Measurements from ENCODE around the gene CALML3.

The CALML3 gene

DNA sequence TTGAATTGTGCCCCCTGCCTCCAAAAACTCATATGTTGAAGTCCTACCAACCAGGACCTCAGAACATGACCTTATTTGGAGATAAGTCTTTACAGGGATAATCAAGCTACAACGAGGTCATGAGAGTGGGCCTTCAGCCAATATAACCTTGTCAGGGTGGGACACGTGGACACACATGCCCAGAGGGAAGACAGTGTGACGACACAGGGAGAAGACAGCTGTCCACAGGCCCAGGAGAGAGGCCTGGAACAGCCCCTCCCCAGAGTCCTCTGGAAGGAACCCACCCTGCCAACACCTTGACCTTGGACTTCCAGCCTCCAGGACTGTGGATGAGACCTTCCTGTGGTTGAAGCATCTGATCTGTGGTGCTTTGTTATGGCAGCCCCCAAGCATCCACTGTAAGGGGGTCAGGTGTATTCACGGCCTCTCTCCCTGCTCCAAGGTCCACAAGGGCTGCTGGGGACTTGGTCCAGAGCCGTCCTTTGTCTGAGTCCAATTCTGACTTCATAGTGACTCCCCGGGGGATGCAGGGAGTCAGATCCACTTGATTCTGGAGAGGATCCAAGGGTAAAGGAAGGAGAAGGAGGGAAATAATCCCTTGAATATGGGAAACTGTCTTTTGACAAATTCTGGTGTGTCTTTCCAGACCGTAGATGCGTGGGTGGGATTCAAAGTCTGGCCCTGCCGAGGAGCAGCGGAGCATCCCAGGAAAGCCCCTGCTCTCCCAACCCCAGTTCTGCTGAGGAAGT, 7.0 kb downstream of the CALML3 start:
- no peak overlapping the region for H3K27ac ChIP-seq (ENCODE audit: low read length)
- no peaks in the 10 kb centered on the region for H3K9me3 ChIP-seq (ENCODE audit: control insufficient read depth, low read depth, low read length)
- no peak overlapping the region for H3K4me3 ChIP-seq (ENCODE audit: low read length)
- H3K9ac ChIP-seq (ENCODE audit: low read length), result no peak overlapping the region
- no peaks in the 10 kb centered on the region for H3K36me3 ChIP-seq (ENCODE audit: control insufficient read depth, low read depth, low read length)
- H3K27me3 ChIP-seq (ENCODE audit: control insufficient read depth, insufficient read depth, low read length), result no peaks in the 10 kb centered on the region
- no peaks in the 10 kb centered on the region for H3K4me1 ChIP-seq (ENCODE audit: control insufficient read depth, low read depth, low read length)

DNA sequence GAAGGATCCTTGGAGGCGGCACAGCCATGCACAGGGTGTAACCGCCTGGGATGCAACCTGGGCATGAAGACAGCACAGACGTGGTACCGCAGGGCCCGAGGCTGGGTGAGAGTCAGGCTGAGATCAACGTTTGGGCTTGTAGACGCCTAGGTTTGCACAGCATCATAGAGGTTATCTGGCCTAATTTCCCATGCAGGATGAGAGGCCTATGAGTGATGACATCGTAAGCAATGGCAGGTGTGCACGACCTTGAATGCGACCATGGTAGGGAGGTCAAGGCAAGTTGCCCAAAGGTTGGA, 7.5 kb downstream of the CALML3 start:
- Histone ChIP-seq H3K27ac (ENCODE audit: low read length) (no peak overlapping the region), H3K9me3 (ENCODE audit: control insufficient read depth, low read depth, low read length) (no peaks in the 10 kb centered on the region), H3K9ac (ENCODE audit: low read length) (no peak overlapping the region), H3K27me3 (ENCODE audit: control insufficient read depth, insufficient read depth, low read length) (no peaks in the 10 kb centered on the region), H3K4me1 (ENCODE audit: control insufficient read depth, low read depth, low read length) (no peaks in the 10 kb centered on the region), H3K36me3 (ENCODE audit: control insufficient read depth, low read depth, low read length) (no peaks in the 10 kb centered on the region), H3K4me3 (ENCODE audit: low read length) (no peak overlapping the region)

DNA sequence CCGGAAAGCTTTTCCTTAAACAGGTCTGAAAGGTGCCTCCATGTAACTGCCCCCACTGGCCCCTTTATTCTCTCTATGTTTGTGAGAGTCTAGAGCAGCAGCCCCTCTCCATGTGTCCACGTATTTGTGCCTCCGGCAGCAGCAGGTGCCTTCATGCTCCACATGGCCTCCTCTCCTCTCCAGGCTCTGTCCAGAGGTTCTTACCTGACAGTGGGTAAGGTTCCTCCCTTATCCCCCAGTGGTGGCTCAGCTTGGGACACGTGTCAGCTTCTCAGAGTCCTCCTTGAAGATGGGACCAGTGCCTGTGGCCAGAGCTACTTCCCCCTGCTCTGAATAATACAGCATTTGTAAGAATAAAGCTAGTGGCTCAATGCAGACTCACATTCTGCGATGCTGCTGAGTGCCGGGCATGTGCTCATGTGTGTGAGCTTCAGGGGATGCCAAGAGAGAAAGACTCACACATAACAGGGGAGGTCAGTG, 7.9 kb downstream of the CALML3 start:
- H3K27me3 ChIP-seq (ENCODE audit: control insufficient read depth, insufficient read depth, low read length), result no peaks in the 10 kb centered on the region
- H3K9me3 ChIP-seq (ENCODE audit: control insufficient read depth, low read depth, low read length), result no peaks in the 10 kb centered on the region
- H3K36me3 ChIP-seq (ENCODE audit: control insufficient read depth, low read depth, low read length), result no peaks in the 10 kb centered on the region
- no peak overlapping the region for H3K9ac ChIP-seq (ENCODE audit: low read length)
- no peak overlapping the region for H3K4me3 ChIP-seq (ENCODE audit: low read length)
- H3K27ac ChIP-seq (ENCODE audit: low read length), result no peak overlapping the region
- no peaks in the 10 kb centered on the region for H3K4me1 ChIP-seq (ENCODE audit: control insufficient read depth, low read depth, low read length)

DNA sequence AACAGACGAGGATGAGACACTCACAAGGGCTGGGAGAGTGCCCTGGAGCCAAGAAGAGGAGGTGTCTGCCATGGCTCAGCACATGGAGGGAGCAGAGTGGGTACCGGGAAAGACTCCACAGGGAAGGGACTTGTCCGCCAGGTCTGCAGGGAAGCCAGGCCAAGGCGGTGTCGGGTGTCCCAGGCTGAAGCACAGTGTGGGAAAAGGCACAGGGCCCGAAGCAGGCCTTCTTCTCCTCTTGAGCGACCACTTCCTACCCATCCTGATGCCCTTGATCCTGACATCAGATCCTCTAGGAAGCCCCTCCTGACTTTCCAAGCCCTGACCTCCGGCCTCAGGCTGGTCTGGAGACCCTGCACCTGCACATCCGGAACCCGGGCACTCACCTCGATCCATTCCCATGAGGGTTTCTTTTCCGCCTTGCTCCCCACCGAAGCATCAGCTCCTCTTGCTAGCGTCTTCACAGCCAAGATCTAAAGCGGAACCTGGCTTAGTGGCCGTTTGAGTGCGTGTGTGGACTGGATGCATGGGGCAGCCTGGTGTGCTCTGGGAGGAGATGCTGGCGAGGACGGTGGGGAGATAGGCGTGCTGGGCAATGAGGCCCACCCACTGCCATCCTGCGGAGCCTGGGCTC, 8.5 kb downstream of the CALML3 start:
- Histone ChIP-seq H3K27me3 (ENCODE audit: control insufficient read depth, insufficient read depth, low read length) (no peaks in the 10 kb centered on the region), H3K4me1 (ENCODE audit: control insufficient read depth, low read depth, low read length) (no peaks in the 10 kb centered on the region), H3K27ac (ENCODE audit: low read length) (no peak overlapping the region), H3K9ac (ENCODE audit: low read length) (no peak overlapping the region), H3K4me3 (ENCODE audit: low read length) (no peak overlapping the region), H3K9me3 (ENCODE audit: control insufficient read depth, low read depth, low read length) (no peaks in the 10 kb centered on the region), H3K36me3 (ENCODE audit: control insufficient read depth, low read depth, low read length) (no peaks in the 10 kb centered on the region)

DNA sequence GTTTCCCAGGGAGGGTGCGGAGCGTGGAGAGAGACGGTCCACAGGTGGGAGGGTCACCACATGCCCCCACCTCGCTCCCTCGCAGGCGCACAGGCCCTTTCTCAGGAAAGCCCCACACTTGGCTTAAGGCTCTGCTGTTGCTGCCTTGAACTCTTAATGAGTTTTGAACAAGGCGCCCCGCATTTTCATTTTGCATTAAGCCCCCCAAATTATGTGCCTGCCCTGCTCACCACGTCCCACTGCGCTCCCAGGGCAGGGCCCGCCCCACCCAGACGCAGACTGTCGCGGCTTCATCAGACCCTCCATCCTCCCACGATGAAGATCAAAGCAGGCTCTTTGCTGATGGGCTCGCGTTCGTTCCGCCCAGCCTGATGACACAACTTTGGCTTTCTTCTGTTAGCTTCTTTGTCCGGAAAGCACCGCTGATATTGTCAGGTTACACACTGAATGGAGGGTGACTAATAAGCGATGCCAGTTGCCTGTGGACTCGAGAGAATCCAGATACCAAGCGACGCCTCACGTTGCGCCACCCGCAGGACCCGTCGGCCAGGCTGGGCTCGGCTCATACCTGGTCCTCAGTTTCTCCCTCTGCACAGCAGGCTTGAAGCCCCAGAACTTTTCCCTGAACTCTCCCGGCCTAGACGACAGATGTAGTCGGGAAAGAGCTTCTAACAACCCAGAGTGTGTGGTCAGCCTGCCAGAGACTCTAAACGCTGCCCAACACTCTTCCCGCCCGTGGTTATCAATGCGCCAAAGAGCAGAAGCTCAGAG, 9.5 kb downstream of the CALML3 start:
- no peaks in the 10 kb centered on the region for H3K27me3 ChIP-seq (ENCODE audit: control insufficient read depth, insufficient read depth, low read length)
- no peak overlapping the region for H3K27ac ChIP-seq (ENCODE audit: low read length)
- no peaks in the 10 kb centered on the region for H3K9me3 ChIP-seq (ENCODE audit: control insufficient read depth, low read depth, low read length)
- H3K9ac ChIP-seq (ENCODE audit: low read length), result no peak overlapping the region
- no peaks in the 10 kb centered on the region for H3K4me1 ChIP-seq (ENCODE audit: control insufficient read depth, low read depth, low read length)
- H3K36me3 ChIP-seq (ENCODE audit: control insufficient read depth, low read depth, low read length), result no peaks in the 10 kb centered on the region
- H3K4me3 ChIP-seq (ENCODE audit: low read length), result no peak overlapping the region

DNA sequence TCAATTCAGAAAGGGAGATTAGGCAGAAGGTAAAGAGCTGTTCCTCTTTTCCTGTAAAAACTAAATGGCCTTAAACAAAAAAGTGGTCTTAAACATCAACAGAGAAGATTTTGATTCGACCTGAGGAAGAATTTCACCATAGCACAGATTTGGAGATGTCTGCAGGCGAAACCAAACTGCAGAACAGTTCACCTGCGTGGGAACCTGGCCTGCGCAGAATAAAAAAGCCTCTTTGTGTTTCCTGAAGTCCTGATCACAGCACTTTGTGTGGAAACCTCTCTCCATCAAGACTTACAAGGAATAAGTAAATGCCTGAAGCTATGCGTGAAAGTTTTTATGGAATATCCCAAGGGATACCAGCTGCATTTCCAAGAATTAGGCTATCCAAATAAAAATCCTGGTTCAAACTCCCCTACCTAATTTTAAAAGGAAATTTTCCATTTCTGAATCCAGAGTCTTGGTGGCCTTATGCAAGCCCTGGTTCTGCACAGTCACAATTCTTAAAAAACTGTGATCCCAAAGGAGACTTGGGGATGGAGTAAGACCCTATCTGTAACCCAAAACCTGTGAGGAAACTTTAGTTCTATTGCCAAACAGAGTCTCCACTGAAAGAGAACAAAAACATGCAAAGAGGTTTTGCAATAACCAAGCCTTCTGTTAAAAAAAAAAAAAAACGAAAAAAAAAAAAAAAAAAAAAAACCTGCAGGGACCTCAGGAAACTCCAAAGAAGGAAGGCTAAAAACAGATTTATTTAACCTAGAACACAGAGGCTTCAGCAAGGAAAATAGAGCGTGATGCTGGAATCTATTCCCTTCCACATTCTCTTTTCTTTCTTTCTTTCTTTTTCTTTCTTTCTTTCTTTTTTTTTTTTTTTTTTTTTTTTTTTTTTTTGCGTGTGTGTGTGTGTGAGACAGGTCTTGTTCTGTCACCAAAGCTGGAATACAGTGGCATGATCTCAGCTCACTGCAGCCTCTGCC, 10.4 kb downstream of the CALML3 start:
- Histone ChIP-seq H3K4me1 (ENCODE audit: control insufficient read depth, low read depth, low read length) (no peaks in the 10 kb centered on the region), H3K36me3 (ENCODE audit: control insufficient read depth, low read depth, low read length) (no peaks in the 10 kb centered on the region), H3K27ac (ENCODE audit: low read length) (no peak overlapping the region), H3K9me3 (ENCODE audit: control insufficient read depth, low read depth, low read length) (no peaks in the 10 kb centered on the region), H3K4me3 (ENCODE audit: low read length) (no peak overlapping the region), H3K27me3 (ENCODE audit: control insufficient read depth, insufficient read depth, low read length) (no peaks in the 10 kb centered on the region), H3K9ac (ENCODE audit: low read length) (no peak overlapping the region)

DNA sequence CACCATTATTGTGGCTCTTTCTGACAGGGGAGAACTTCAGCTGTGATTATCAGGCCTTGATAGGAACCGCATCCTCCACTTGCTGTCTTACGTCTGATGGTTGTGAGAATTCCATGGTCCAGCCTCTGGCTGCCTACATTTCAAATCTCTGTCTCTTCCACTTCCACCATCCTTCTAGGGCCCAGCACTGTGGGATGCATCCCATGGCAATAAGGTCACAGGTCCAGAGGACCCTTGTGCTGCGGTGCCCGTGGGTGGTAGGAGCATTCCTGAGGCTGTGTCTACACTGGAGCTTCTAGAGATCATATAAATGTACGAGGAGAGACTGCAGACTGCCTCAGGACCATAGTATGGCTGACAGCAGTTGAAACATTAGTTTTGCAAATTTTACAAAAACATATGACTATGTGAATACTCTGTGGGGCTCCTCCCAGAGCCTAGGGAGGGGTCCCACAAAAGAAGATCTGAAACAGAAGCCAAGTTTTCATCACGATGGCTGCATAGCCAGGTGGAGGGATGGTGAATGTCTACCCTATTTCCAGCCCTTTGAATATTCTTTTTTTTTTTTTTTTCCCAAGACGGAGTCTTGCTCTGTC, 11.8 kb downstream of the CALML3 start:
- Histone ChIP-seq H3K27ac (ENCODE audit: low read length) (no peak overlapping the region), H3K9me3 (ENCODE audit: control insufficient read depth, low read depth, low read length) (no peaks in the 10 kb centered on the region), H3K36me3 (ENCODE audit: control insufficient read depth, low read depth, low read length) (no peaks in the 10 kb centered on the region), H3K27me3 (ENCODE audit: control insufficient read depth, insufficient read depth, low read length) (no peaks in the 10 kb centered on the region), H3K9ac (ENCODE audit: low read length) (no peak overlapping the region), H3K4me3 (ENCODE audit: low read length) (no peak overlapping the region), H3K4me1 (ENCODE audit: control insufficient read depth, low read depth, low read length) (no peaks in the 10 kb centered on the region)

DNA sequence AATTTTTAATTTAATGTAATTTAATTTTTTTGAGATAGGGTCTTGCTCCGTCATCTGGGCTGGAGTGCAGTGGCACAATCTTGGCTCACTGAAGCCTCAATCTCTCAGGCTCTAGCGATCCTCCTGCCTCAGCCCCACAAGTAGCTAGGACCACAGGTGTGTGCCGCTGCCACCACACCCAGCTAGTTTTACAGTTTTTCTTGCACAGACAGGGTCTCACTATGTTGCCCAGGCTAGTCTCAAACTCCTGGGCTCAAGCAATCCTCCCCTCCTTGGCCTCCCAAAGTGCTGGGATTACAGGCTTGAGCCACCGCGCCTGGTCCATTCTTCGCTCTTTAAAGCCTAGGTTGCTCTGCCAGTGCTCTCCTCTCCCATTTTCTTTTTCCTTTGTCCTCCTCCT, 12.9 kb downstream of the CALML3 start:
- Histone ChIP-seq H3K36me3 (ENCODE audit: control insufficient read depth, low read depth, low read length) (no peaks in the 10 kb centered on the region), H3K4me1 (ENCODE audit: control insufficient read depth, low read depth, low read length) (no peaks in the 10 kb centered on the region), H3K9me3 (ENCODE audit: control insufficient read depth, low read depth, low read length) (no peaks in the 10 kb centered on the region), H3K9ac (ENCODE audit: low read length) (no peak overlapping the region), H3K4me3 (ENCODE audit: low read length) (no peak overlapping the region), H3K27ac (ENCODE audit: low read length) (no peak overlapping the region), H3K27me3 (ENCODE audit: control insufficient read depth, insufficient read depth, low read length) (no peaks in the 10 kb centered on the region)

DNA sequence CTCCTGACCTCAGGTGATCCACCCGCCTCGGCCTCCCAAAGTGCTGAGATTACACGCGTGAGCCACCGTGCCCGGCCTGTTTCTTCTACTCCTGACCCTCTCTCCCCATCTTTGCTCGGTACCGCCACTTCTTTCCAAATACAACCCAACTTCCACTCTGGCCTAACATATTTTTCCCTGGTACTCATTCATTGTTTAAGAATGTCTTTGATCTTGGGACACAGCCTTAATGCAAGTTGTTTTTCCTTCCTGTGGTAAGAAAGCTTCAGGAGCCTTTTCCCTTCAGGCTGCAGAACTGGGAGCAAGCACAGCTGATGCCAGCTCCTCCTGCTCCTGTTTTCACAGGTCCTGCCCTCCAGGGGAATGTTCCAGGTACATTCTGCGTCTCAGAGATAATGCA, 13.7 kb downstream of the CALML3 start:
- Histone ChIP-seq H3K27me3 (ENCODE audit: control insufficient read depth, insufficient read depth, low read length) (no peaks in the 10 kb centered on the region), H3K36me3 (ENCODE audit: control insufficient read depth, low read depth, low read length) (no peaks in the 10 kb centered on the region), H3K9me3 (ENCODE audit: control insufficient read depth, low read depth, low read length) (peaks cover under 1% of the 10 kb centered on the region), H3K4me3 (ENCODE audit: low read length) (no peak overlapping the region), H3K4me1 (ENCODE audit: control insufficient read depth, low read depth, low read length) (no peaks in the 10 kb centered on the region), H3K27ac (ENCODE audit: low read length) (no peak overlapping the region), H3K9ac (ENCODE audit: low read length) (no peak overlapping the region)

DNA sequence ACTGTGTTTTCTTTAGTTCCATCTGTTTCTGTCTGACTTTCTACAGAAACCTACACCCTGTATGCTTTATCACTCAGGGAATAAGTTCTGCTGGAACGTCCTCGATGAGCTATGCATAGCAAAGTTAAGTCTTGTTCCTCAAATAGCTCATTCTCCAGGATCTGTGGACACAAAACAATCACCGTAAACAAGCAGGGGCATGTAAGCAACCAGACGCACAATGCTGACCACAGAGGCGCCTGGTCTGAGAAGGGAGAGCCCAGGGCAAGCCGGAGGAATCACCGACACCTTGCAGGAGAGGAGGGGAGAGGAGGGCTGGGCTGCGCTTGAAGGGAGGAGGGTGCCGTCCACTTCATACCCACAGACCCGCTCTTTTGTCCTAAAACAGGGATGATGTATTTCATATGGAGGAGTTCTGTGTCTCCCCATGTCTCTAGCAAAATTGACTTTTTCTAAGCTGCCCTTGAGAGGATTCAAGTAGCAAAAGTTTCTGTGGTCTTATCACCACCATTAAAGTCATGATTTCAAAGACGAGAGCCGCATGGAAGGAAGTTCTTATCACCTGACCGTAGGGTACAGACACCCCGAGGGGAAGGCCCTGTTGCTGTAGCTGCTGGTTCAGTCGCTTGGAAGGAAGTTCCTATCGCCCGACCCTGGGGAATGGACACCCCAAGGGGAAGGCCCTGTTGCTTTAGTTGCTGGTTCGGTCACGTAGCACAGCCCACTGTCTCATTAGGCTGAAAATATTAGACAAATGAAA, 14.3 kb downstream of the CALML3 start:
- H3K4me3 ChIP-seq (ENCODE audit: low read length), result no peak overlapping the region
- H3K27me3 ChIP-seq (ENCODE audit: control insufficient read depth, insufficient read depth, low read length), result no peaks in the 10 kb centered on the region
- H3K27ac ChIP-seq (ENCODE audit: low read length), result no peak overlapping the region
- H3K9ac ChIP-seq (ENCODE audit: low read length), result no peak overlapping the region
- H3K36me3 ChIP-seq (ENCODE audit: control insufficient read depth, low read depth, low read length), result no peaks in the 10 kb centered on the region
- H3K9me3 ChIP-seq (ENCODE audit: control insufficient read depth, low read depth, low read length), result peaks cover 6% of the 10 kb centered on the region
- no peaks in the 10 kb centered on the region for H3K4me1 ChIP-seq (ENCODE audit: control insufficient read depth, low read depth, low read length)

Measured in iPS-18a (cell line).